HG02981 (cell line): ENCODE results near the gene SIRT7.

Source experiments
- ATAC-seq: cut with Tn5 transposase; IDR thresholded peaks from one replicate; pipeline ENCODE4 v1.9.1; 2021; ENCODE audit warnings: mild to moderate bottlenecking, moderate library complexity; ENCODE audit not compliant: unreplicated experiment

SIRT7 gene

DNA sequence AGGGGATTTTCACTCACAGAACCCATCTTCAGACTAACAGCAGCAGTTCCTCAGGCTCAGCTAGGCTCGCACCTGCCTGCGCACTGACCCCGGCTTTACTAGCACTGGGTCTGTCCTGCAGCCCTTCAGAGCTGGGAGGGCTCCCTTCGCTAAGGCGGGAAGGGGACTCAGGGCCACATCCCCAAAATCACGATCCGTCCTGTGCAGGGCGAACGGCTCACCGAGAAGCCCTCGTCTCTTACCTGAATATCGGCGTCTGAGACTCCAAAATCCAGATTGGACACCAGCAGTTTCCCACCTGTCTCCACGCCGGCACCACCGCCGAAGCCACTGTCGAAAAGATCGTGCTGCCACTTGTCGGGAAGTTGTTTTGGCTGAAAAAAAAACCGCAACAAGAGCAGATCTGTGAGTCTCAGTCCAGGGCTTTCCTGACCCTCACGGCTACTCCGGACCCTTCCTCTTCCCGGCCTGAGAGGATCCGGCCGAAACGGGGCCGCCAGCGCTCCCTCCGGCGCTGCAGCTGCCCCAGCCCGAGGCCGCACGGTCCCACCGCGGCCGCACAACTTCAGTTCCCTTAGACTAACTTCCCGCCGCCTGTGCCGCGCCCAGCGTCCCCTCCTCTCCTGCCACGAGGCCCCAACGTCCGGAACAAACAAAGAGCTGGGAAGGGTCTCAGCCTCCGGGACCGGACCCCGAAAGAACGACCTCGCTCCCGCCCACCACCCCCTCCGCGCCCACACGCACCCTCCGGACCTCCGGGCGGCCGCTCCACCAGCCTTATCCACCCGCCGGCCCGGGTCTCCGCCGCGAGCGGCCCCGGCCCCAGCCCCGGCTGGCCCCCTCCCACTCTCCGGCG is 27.3 kb downstream of the SIRT7 start:
- ATAC-seq: no peak

DNA sequence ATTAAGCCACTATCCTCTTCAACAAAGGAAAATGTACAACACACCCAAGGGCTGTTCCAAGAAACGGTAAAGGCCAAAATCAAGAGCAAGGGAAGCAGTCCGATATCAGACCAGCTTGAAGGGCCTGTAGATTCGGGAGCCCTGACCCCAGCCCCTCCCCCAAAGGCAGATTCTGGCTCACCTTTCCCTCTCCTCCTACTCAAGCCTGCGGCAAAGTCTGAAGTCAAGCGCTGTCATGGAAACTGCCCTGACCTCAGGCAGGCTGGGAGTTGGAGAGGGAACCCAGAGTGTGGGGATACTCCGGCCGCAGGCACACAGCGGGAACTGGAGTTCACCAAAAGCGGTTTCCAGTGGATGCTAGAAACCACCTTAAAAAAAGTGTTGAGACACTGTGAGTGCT is 28.4 kb downstream of the SIRT7 start:
- ATAC-seq: no peak

DNA sequence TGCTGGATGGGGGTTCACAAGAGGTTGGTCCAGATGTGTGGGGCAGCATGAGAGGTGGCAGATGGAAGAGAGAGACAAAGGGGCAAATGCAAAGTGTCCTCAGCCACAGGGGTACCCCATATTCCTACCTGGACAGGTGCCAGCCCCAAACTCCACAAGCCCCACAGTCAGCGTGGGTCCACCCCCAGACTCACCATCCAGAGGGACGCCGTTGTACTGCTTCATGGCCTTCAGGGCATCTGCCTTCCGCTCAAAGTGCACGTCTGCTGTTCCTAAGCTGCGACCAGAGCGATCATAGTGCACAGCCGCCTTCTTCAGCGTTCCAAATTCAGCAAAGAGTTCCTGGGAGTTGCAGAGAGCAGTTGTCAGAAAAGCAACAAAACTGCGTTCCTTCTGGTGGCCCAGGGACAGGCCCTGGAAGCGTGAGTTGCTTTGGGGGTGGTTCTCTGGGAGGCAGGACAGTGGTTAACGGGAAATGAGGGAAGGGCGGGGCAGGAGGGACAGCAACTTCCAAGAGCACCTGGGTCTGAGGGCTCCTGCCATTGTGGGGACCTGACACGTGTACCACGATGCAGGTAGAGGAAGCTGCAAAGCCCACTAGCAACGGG is 28.9 kb downstream of the SIRT7 start:
- ATAC-seq: no peak

DNA sequence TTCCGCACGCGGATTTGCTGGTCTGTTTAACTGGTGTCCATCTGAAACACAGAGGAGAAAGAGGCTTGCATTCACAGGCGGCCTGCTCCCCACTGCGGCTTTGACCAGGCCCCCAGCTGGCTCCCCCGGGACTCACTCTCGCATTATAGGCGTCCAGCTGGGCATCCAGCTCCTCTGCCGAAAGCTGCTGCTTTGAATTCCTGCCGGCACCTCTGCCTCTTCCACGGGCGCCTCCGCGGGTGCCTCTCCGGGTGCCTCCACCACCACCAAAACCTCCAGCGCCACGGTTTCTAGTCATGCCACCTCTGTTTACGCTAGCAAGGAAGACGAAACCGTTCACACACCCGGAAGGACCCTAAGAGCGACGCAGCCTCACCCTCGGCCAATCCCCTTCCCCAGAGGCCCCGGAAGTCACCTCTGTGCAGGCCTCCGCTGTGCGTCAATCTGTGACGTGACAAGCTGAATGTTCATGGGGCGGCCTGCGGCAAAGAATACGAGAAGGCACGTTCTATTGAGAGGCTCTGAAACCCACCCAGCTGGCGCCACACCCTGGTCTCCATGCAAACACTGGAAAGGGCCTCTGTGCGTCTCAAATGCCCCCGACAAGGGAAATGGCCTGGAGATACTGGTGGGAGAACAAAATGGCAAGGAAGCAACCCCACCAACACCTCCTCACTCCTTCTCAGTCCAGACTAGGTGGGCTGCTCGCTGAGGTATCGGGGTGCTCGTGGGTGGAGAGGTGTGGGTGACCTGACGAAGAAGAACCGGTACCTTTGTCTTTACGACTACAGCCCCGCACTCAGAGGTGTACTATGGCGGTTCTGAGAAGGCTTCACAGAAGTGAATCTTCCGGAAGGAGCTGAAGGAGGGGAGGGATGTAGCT is 29.6 kb downstream of the SIRT7 start:
- no peak for ATAC-seq

DNA sequence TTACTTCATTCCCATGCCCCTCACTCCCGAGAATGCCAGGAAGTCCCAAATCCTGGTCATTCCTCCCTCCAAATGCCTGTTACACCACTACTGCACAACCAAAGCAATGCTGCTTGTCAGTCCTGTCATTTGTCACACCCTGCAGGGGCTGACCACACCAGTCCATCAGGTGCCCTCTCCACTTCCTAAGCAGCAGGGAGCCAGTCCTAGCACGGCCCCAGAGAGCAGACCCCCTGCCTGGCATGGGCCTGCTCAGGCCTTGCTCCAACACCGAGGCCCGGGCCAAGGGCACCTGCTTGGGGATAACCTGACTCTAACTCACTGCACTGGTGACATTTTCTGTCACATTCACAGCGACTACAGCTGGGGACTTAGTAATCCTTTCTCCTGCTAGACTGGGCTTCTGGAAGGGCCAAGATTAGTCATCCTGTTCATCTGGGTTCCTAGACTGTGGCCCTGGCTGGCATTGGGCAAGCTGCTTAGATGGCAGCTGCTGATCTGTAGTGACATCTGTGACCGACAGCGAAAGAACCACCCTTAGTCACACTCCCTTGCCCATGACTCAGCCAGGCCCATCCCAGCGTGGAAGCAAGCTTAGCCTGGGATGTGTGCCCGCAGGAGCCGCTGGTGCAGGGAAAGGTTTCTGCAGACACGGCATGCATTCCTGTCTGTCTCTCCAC is 32.0 kb downstream of the SIRT7 start:
- ATAC-seq: no peak

DNA sequence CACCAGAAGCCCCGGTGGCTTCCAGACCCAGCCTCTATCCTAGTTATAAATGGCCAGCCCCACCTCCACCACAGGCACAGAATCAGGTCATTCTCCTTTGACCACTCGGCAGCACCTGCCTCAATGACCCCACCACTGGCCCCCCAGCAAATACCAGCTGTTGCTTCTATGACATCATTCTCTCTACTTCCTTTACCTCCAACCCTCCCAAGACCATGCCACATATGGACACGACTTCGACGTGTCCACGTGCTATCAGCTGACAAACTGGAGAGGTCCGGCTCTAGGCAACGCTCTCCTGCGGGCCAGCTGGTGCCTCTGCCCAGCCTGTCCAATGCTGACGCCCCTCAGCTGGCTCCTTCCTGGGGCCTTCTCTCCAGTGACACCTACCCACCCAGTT is 32.5 kb downstream of the SIRT7 start:
- no peak for ATAC-seq

DNA sequence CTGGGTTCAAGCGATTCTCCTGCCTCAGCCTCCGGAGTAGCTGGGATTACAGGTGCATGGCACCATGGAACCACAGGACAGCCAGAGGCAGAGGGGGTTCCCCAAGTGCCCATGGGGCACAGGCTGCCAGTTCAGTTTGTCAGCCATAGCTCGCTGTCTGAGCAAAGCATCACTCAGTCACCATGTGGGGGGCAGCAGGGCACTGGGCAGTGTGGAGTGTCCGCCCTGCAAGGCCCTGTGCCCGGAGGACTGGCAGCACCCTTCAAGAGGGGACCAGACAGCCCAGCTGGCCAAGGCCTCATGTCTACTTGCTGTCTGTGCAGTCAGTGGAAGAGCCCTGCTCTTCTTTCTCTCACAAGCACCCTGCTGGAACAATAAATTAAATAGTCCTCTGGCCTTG is 33.0 kb downstream of the SIRT7 start:
- no peak for ATAC-seq

DNA sequence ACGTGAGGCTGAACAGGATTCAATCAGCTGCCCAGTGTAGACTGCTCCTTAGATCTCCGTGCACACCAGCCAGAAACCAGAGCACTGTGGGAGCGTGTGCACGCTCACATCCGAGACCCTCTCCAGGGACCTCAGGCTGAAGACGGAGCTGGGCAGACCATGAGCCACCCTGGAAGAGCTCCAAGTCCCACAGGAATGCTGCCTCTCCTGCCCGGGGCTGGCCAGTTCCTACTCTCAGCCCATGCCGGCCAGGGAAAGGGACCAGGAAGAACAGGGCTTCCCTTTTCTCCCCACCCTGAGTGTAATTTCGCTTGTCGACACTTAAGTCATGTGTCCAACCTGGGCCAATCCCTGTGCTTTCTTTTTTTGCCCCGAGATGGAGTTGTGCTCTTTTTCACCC is 33.5 kb downstream of the SIRT7 start:
- ATAC-seq: no peak

DNA sequence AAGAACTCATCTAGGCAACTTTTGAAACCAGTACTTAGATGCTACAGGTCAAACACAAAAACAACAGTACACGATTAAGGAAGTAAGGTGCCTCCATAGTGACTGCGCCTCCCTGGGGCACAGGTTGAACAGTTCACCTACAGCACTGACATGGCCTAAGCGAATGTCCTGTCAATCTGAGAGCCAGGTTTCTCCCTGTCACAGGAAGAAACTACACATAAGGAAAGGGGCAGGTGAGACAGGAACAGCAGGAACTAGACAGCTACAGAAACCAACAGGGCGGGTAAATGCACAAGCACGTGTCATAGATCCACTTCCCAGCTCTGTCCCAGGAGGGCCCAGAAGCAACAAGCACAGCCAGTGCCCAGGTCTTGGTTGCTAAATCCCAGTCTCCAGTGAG is 38.9 kb downstream of the SIRT7 start:
- no peak for ATAC-seq

DNA sequence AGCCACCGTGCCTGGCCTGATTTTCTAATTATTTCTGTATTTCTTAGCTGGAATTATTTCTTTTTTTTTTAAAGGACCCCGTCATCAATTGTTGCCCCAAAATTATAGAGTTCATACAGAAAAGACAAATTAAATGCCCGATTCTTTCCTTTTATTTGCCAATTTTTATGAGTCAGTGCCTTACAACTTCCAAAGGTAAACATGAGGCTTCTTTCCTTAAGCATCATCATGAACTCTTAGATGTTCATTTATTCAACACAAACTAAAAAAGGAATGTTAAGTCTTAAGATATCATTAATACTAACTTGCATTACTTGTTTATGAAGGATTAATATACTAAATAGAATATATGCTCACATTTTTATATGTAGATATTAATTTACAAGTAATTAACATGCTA is 39.7 kb downstream of the SIRT7 start:
- no peak for ATAC-seq

DNA sequence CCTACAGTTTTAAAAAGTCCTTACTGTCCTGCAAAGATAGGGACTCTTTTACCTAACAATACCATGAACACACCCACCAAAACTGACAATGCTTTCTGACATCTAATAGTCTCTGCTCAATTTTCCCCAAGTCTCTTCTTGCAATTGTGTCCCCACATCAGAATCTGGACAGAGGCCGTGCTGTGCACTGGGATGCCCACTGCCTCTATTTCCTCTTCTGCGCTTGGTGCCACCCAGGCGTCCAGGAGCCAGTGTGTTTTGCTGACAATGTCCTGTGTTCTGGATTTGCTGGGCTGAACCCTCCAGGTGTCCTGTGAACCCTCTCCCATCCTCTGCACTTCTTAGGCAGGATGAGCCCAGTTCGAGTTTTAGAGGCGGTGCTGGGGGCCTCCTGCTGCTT is 40.4 kb downstream of the SIRT7 start:
- no peak for ATAC-seq

DNA sequence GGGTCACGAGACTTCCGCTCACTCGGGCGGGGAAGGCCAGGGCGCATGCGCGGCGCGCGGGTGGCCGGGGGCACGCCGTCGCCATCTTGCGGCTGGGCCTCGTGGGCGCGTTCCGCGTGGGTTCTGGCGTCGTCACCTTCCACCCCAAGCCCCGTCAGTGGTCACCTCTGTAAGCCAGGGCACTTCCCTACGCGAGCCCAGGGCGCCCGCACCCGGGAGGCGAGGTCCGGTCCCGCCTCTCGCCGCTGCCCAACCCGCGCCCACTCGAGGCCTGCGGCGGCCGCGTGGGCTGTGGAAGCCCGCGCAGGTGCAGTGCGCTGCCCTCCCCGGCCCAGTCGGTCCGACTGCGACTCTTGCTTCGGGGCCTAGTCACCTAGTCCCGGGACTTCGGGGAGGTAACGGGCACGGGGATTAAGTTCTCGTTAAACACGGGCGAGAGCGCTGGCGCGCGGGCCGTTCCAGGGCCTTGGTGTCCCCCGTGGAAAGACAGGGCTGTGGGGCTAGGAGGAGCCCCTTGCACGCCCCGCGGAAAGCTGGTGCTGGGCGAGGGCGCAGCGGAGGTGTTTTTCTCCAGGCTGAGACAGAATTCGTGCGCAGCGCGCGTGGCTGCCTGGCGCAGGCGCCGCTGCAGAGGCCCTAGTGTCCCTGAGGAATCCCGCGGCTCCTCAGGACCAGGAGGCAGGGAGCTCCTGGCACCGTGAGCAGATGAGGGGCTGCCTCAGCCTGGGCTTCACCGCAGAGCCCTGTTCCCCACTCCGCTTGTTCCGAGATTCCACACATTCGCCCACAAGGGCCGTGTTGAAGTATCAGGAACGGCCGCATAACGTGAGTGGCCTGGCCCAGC is 46.4 kb downstream of the SIRT7 start:
- peak; percentile 47 for ATAC-seq

DNA sequence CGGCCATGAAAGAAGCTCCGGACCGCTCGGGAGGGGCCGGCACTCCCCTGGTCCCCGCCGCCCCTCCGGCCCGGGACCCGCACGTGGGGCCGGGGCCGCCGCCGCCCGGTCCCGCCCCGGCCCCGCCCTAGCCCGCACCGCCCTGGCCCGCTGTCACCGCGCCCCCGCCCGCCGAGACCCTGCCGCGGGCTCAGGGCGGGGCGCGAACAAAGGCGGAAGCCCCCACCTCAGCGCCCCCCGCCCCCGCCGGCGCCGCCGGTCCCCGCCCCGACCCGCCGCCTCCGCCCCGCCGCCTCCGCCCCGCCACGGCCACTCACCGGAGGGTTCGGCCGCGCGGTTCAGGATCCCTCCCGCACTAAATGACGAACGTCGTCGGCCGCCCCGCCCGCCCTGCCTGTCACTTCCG is 47.0 kb downstream of the SIRT7 start, which contains the start of gene ARHGDIA:
Gene ARHGDIA, minus strand, starts transcription at position 357 of the 406 bp plus-strand sequence. CDS start 1,407 bp downstream, outside the sequence.
- ATAC-seq: peak; percentile 7

DNA sequence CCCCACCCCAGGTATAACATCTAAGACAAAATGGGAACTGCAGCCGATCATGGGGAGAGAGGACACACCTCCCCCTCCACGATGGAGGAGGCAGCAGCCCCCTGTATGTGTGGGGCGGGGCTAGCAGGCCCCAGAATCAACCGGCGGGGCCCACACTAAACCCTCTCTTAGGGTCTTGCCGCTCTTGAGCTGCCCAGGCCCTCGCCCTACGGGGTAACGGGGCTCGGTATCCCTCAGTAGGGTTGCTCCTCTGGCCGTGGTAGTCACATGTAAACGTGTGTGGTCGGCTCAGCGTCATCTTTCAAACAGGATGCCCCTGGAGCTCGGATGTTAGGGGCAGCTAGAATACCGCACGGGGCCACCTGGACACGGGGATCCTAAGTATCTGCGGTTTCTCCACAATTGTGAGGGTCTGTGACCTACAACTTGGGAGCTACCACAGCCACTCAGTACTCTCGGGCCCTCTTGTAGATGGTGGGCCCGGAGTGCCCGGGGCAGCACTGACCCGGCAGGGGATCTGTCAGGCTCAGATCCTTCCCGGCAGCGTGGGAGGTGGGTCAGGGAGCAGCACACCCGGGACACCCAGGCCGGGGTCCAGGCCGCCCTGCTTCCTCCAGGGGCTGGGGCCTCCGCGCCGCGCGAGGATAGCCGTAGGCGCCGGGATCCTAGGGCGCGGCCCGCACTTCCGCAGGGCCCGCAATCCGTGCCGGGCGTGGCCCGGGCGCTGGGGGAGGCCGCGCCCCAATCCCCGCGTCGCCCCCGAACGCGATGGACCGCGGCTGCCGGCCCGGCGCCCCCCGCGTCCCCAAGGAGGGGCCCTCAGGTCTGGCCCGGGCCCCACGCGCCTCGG is 47.6 kb downstream of the SIRT7 start:
- ATAC-seq: peak; percentile 12

DNA sequence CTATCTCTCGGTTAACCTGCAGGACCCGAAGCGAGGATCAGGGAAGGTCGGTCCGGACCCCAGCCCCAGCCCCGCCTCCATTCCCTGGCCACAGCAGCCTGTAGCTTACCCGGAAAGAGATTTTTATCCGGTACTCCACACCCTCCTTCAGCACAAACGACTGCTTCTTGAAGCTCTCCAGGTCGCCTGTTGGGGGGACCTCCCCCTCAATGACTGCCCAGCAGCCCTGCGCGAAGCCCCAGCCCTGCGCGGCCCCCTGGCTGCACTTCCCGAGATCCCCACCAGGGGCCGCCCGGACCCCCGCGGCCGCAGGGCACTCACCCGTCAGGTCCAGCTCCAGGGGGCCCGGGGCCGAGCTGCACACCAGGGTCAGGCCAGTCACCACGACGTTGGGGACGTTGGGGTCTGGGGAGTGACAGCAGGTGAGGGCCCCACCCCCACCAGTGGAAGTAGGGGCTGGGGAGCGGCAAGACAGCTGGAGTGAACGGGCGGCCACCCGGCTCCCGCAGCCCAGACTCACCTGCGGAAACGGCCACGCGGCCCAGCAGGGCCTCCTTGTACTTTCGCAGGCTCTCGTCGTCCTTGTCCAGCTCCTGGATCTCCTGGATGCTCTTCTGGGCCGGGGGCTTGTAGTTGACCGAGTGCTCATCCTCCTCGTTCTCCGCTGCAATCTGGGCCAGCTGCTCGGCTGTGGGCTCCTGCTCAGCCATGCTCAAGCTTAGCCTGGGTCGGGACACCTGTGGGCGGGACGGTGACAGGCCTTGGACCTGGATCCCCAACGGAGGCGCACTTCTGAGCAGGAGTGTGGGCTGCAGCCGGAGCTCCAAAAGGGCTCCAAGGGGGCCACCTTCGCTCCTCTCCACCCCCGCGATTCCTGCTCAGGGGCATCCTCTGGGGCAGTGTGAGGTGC is 48.5 kb downstream of the SIRT7 start:
- no peak for ATAC-seq

DNA sequence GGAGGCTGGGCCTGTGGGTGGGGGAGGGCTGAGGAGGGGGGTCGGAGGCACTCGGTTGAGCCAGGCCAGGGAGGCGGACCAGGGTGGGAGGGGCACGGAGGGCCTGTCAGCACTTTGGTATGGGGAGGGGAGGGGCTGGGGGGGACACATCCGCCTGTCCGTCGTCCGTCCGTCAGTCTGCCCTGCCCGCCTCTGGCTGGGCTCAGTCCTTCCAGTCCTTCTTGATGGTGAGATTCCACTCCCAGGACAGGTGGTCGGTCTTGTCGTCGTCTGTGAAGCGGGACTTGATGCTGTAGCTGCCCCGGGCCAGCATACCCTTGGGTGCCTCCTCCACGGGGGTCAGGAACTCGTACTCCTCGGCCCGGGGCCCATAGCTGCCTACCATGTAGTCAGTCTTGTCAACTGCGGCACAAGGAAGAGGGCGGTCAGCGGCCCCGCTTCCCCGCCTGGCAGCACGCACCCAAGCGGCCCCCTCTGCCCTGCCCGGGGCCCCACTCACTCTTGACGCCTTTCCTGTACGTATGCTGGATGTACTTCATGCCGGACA is 49.2 kb downstream of the SIRT7 start:
- ATAC-seq: no peak

DNA sequence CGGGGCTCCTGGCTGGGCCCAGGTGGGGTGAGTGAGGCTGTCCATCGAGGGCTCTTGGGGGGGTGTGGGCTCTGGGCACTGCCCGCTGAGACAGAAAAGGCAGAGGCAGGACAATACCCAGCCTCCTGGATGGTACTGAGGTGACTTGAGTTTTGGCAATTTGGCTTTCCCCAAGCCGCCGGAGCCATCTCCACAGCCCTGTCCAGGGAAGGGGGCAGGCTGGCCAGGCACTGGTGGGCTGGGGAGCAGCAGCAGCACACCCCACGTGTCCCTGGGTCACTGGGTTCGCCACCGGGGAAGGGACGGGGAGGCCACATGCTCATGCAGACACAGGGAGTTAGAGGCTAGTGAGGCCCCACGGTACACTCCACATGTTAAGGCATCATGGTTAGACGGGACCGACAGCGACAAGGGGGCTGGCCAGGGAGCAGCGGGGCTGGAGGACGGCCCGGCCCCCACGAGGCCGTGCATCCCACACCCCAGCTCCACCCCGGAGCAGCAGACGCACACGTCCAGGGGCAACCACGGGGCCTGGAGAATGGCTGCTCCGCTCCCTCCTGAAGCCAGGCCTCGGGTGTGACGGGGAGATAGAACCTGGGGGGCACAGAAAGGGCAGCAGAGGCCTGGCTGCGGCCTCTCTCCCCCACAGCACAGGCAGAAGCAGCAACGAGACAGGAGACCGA is 49.8 kb downstream of the SIRT7 start:
- no peak for ATAC-seq
